Aorta (tissue), 5 donors: ENCODE measurements around the gene ATP6AP2. TPM values are rescaled to one million over a fixed set of nuclear protein-coding genes. Genes with fewer than 3 reads are reported as not detected.
A peak's percentile ranks its signal among the peaks of the same experiment; 100 is the strongest.

Source experiments
- ATAC-seq: fragments of 200-7000 bp; cut with Tn5 transposase; one replicate; pipeline ENCODE4 v1.9.1; 2022; ENCODE audit warnings: moderate library complexity; ENCODE audit not compliant: low FRiP score
- DNase-seq, 2 donors: peaks; one replicate each; pipeline ENCODE4 v3.0.0-alpha.2; 2020
- H3K27ac ChIP-seq, 2 donors: one replicate each; pipeline ENCODE4 v1.5.1; 2013; ENCODE audit warnings: low read length in 2 of 2, mild to moderate bottlenecking in 2 of 2, moderate library complexity in 2 of 2, control low read depth in 1 of 2, inconsistent platforms in 1 of 2, low read depth in 1 of 2
- H3K27me3 ChIP-seq, 2 donors: one replicate each; pipeline ENCODE4 v1.6.1; 2013; ENCODE audit warnings: control low read depth in 1 of 2, low read length in 1 of 2, mild to moderate bottlenecking in 1 of 2, moderate library complexity in 1 of 2; ENCODE audit not compliant: insufficient read depth in 2 of 2, control insufficient read depth in 1 of 2
- H3K36me3 ChIP-seq, 2 donors: one replicate each; pipeline ENCODE4 v1.6.1; 2013; ENCODE audit warnings: control low read depth in 1 of 2, low read length in 1 of 2, mild to moderate bottlenecking in 1 of 2; ENCODE audit not compliant: insufficient read depth in 2 of 2, control insufficient read depth in 1 of 2
- H3K4me1 ChIP-seq, 2 donors: one replicate each; pipeline ENCODE4 v1.6.1; 2013; ENCODE audit warnings: low read length in 2 of 2, control low read depth in 1 of 2, mild to moderate bottlenecking in 1 of 2, moderate library complexity in 1 of 2; ENCODE audit not compliant: insufficient read depth in 2 of 2, control insufficient read depth in 1 of 2
- H3K4me3 ChIP-seq, 2 donors: one replicate each; pipeline ENCODE4 v1.5.1; 2013; ENCODE audit warnings: low read length in 2 of 2, control low read depth in 1 of 2, mild to moderate bottlenecking in 1 of 2
- H3K9me3 ChIP-seq: one replicate; pipeline ENCODE4 v1.6.1; 2013; ENCODE audit warnings: mild to moderate bottlenecking, low read length; ENCODE audit not compliant: control insufficient read depth
- WGBS, 2 donors: extraction: QIAGEN DNeasy Blood & Tissue Kit; methylation state at CpG; one replicate each; pipeline ENCODE4 v1.1.7; 2013; 5-methylcytosine and 5-hydroxymethylcytosine counted together
- intact Hi-C, 2 donors: fragments of 100-400 bp; cut with DNase I; formaldehyde crosslinking; loops; one replicate each; pipeline versions ENCODE4 v1.14.2 to v1.15.0; 2022
- long read RNA-seq, 2 donors: library from polyadenylated mRNA; unstranded; transcript quantifications; one replicate each; pipeline ENCODE4 v2.0.0, GENCODE V29; 2020 to 2021
- polyA plus RNA-seq, 2 donors: library from polyadenylated mRNA; stranded (reverse); fragments of 200-250 nt; gene quantifications; one replicate each; pipeline ENCODE4 v1.2.3, GENCODE V29; 2013
- total RNA-seq, 2 donors: library from RNA; stranded (reverse); fragmentation: NEBNext Ultra II Directional; extraction: Animal tissue kit (Norgen Biotek cat#: 25700); gene quantifications; one replicate each; pipeline ENCODE4 v1.2.1, GENCODE V29; 2021
- donor health status: healthy with polysubstance abuse.
- donor health status: Bipolar disorder and iron deficiency.
- donor health status: DM: no; HTN: no; CAD: no.
- donor health status: DM: no; HTN: no; CAD: no.
- donor health status: DM: yes; HTN: yes; CAD: no.

Gene ATP6AP2, protein sequence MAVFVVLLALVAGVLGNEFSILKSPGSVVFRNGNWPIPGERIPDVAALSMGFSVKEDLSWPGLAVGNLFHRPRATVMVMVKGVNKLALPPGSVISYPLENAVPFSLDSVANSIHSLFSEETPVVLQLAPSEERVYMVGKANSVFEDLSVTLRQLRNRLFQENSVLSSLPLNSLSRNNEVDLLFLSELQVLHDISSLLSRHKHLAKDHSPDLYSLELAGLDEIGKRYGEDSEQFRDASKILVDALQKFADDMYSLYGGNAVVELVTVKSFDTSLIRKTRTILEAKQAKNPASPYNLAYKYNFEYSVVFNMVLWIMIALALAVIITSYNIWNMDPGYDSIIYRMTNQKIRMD
- total RNA-seq: 100 to 1,000 TPM; 117 to 127 TPM
- 100 to 1,000 TPM; 103 to 145 TPM for polyA plus RNA-seq
- long read RNA-seq, donor 1, transcript ATP6AP2-224 (8 exons, 1,929 nt): minor isoform, 10 of 994 reads
- long read RNA-seq, donor 1, transcript ATP6AP2-202 (7 exons, 1,093 nt): minor isoform, 15 of 994 reads
- long read RNA-seq, donor 1, transcript ATP6AP2-216 (9 exons, 2,027 nt): minor isoform, 10 of 994 reads
- long read RNA-seq, donor 1, transcript ATP6AP2-217 (9 exons, 2,337 nt): major isoform, 885 of 994 reads
- long read RNA-seq, donor 1, partial matches to known transcripts: 40 of 994 reads
- long read RNA-seq, donor 1, other reads (novel, unspliced or antisense): 16 of 994 reads
- long read RNA-seq, donor 2, transcript ATP6AP2-217 (9 exons, 2,337 nt): major isoform, 132 of 147 reads
- long read RNA-seq, donor 2, partial matches to known transcripts: 9 of 147 reads
- long read RNA-seq, donor 2, other reads (novel, unspliced or antisense): 4 of 147 reads

DNA sequence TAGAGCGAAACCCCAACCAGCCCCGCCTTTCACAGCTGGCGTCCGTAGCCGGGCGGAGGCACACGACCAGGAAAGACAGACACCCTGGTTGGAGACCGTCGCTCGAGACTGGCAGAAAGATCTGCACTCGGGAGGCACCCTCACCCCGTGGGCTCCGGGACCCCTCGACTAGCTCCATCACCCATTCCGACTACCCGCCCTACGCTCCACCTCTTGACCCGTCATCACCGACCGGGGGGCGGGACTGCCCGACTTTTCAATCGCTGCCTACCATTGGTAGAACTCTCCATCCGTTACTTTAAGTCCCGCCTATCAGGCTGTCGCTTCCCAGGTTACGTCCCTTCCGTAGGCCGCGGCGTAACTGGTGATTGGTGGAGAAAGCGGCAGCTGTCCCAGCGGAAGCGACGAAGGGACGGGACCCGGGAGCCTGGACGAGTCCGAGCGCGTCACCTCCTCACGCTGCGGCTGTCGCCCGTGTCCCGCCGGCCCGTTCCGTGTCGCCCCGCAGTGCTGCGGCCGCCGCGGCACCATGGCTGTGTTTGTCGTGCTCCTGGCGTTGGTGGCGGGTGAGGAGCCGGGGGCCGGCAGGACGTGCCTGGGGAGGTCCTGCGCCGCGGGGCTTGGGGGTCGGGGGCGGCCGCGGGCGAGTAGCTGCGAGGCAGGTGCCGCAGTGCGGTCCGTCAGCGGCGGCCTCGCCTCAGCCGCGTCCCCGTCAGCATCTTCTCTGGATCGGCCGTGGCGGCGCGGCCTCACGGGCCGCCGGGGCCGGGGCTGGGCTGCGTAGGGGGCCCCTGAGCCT is at the start of gene ATP6AP2:
Gene ATP6AP2 (plus strand): TSS at position 434 of the 799 bp plus-strand sequence. CDS start 96 bp downstream, at position 530.
- H3K4me3 ChIP-seq: peak within 1 kb of the TSS; percentile 53 to 79
- H3K27ac ChIP-seq: peak within 1 kb of the TSS; percentile 29 to 89
- H3K4me1 ChIP-seq: no peaks in the 10 kb centered on the region
- no peaks in the 10 kb centered on the region for H3K9me3 ChIP-seq
- H3K36me3 ChIP-seq: no peaks in the 10 kb centered on the region
- intact Hi-C loops: no loop called here
- 1 to 23% methylated on average over 69 to 89 of the region's 89 CpGs for WGBS, 2 donors
- ATAC-seq: peak; percentile 97
- H3K27me3 ChIP-seq: no peaks in the 10 kb centered on the region
- peak; percentile 94 to 96 for DNase-seq

DNA sequence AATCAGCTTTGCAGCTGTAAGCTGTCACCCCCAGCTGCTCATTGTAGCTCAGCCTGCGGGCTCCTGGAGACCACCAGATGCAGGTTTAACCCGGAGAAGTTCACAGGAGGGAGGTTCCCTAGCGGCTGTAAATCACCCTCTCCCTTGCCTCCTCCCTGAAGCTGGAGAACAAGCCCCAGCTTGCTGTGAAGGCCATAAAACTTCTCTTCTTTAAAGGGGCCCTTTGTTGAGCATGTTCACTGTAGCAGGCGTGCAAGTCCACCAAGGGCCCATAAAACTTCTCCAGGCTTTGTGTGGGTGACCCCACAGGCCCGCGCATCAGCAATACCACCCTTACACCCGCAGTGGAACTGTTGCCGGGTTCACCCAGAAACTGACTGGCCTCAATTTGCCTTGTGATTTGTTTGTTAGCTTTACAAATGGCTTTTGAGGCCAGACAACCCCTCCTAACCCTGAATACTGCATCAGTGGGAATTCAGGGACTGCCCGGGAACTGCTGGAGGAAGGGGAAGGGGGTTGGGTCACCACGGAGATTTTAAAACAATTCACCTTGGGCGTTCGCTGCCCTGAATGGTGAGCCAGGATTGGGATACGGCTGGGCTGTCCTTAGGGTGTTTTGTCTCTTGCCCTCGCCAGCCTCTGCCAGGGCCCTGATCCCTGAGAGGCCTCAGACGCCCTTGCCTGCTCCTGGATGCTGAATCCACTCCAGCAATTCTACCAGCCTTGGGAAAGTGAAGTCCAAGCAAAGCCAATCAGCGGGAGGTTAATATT is 49.5 kb upstream of the ATP6AP2 start:
- H3K27ac ChIP-seq: no peak overlapping the region
- no peak for ATAC-seq
- no peaks in the 10 kb centered on the region for H3K4me1 ChIP-seq
- H3K4me3 ChIP-seq: no peak overlapping the region
- WGBS, 2 donors: 61 to 64% methylated on average over 16 of the region's 16 CpGs
- no peaks in the 10 kb centered on the region for H3K36me3 ChIP-seq
- no peaks in the 10 kb centered on the region for H3K9me3 ChIP-seq
- no peaks in the 10 kb centered on the region for H3K27me3 ChIP-seq
- DNase-seq: no peak
- intact Hi-C loops: no loop called here

DNA sequence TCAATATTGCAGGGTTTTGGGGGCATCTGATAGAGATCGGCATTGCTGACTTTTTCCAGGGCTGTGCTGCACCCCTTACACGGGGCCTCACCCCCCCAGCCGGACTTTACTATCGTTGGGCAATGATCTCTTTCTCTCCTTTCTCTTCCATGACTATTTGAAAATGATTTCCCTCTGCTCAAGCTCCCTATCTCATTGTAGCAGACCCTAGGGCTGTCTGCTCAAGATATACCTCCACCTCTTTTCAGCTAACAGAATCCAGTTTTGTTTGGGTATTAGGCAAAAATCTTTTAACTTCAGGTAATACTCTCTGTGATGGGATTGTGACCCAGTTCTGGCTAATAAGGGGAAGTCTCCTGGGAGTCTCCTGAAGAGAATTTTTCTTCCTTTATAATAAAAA is 43.5 kb upstream of the ATP6AP2 start:
- Histone ChIP-seq H3K4me3 (no peak overlapping the region), H3K27ac (no peak overlapping the region), H3K9me3 (no peaks in the 10 kb centered on the region), H3K4me1 (no peaks in the 10 kb centered on the region), H3K27me3 (no peaks in the 10 kb centered on the region), H3K36me3 (no peaks in the 10 kb centered on the region)
- no peak for DNase-seq
- WGBS, 2 donors: 72 to 95% methylated on average over 4 of the region's 4 CpGs
- intact Hi-C loops: no loop called here
- ATAC-seq: no peak

DNA sequence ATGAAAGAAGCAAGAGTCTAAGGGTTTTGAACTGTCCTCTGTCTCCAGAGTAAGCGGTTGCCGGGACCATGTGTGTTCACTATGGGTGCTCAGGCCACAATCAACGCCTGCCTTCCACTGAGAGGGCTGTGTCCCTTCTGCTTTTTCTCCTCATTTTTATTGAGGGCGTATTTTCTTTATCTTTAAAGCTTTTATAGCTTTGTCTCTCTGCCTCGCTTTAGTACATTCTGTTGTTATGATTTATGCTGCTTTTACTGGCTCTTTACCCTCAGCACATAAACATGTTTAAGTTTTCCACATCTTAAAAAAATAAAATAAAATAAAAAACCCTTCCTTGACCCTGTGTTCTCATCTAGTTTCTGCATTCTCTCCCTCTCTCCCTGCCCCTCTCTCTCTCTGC is 42.4 kb upstream of the ATP6AP2 start:
- Histone ChIP-seq H3K9me3 (no peaks in the 10 kb centered on the region), H3K4me1 (no peaks in the 10 kb centered on the region), H3K4me3 (no peak overlapping the region), H3K27me3 (no peaks in the 10 kb centered on the region), H3K36me3 (no peaks in the 10 kb centered on the region), H3K27ac (no peak overlapping the region)
- ATAC-seq: no peak
- 71 to 89% methylated on average over 5 of the region's 5 CpGs for WGBS, 2 donors
- intact Hi-C loops: no loop called here
- DNase-seq: no peak

DNA sequence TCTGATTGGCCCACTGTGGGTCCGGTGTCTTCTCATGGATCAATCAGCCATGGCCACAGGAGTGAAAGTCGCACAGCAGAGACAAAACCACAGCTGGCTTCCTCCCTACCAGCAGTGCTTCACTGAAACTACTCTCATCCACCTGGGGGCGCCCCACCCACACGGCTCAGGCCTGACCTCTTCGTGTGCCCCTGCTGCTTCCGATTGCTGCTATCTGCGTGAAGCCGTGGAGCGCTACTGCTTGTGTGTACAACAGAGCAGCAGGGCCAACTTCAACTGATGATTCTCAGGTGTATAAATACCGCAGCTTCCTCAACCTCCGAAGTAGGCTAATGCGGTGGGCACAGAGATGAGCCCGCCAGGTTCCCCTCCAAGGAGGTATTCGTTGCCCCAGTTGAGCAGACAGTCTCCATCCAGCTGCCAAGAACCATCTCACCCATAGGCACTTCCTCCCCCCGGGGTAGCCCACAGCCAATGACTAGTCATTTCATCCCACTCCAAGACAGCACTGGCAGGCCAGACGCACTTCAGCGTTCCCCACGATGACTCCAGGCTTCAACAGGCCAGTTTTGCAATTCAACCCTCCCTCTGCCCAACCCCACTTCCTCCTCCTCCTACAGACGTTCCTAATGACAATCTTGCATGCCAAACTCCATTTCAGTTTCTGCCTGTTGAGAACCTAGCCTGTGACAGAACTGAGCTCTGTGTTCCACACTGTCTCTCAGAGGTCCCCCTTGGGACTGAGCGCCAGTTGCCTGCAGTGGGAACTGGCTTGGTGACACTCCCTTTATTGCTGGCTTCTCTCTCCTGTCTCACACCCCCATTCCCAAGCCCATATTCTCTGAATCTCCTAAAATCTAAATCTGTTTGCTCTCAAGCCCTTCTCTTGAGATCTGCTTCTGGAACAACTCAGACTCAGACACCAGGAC is 41.3 kb upstream of the ATP6AP2 start:
- Histone ChIP-seq H3K27me3 (no peaks in the 10 kb centered on the region), H3K36me3 (no peaks in the 10 kb centered on the region), H3K27ac (no peak overlapping the region), H3K4me1 (no peaks in the 10 kb centered on the region), H3K9me3 (no peaks in the 10 kb centered on the region), H3K4me3 (no peak overlapping the region)
- DNase-seq (peak in 1 of 2 donors; percentile 75), ATAC-seq (peak; percentile 57)
- 41 to 54% methylated on average over 20 of the region's 20 CpGs for WGBS, 2 donors
- intact Hi-C loops: loop anchor here in 1 of 2 donors (10.0 kb wide), 1 partner anchor 715 kb away; no protein-coding TSS in a partner anchor

DNA sequence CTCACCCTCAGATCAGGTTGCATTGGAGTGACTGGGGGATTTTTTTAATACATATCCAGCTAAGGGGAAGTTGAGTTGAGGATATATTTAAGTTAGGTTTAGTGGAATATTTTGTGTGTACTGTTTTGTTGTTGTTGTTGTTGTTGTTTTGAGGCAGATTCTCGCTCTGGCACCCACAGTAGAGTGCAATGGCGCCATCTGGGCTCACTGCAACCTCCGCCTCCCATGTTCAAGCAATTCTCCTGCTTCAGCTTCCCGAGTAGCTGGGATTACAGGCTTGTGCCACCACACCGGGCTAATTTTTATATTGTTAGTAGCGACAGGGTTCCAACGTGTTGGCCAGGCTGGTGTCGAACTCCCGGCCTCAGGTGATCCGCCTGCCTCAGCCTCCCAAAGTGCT is 38.6 kb upstream of the ATP6AP2 start:
- WGBS, 2 donors: 81 to 89% methylated on average over 10 of the region's 10 CpGs
- no peaks in the 10 kb centered on the region for H3K9me3 ChIP-seq
- H3K27me3 ChIP-seq: no peaks in the 10 kb centered on the region
- no peaks in the 10 kb centered on the region for H3K36me3 ChIP-seq
- DNase-seq (no peak), ATAC-seq (no peak)
- H3K4me1 ChIP-seq: no peaks in the 10 kb centered on the region
- no peak overlapping the region for H3K27ac ChIP-seq
- no peak overlapping the region for H3K4me3 ChIP-seq
- intact Hi-C loops: loop anchor here in 1 of 2 donors (10.0 kb wide), 1 partner anchor 713 kb away; no protein-coding TSS in a partner anchor

DNA sequence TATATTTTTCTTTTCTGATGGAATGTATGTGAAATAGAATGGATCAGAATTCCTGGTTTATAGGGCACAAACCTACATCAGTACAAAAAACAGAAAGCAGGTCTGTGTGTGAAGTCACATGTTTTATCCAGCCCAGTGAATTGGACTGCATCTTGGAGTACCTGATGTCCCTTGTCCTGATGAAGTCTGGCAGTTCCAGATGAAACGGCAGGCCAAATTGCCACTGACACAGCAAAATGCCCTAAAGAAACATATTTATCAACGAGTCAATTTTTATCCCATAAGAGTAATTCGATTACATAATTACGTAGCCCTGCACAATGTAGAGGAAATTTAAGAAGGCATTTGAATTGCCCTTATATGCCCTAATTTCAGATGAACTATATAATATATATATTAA is 37.8 kb upstream of the ATP6AP2 start:
- Histone ChIP-seq H3K4me3 (no peak overlapping the region), H3K27ac (no peak overlapping the region), H3K36me3 (no peaks in the 10 kb centered on the region), H3K4me1 (no peaks in the 10 kb centered on the region), H3K9me3 (no peaks in the 10 kb centered on the region), H3K27me3 (no peaks in the 10 kb centered on the region)
- intact Hi-C loops: loop anchor here in 1 of 2 donors (10.0 kb wide), 1 partner anchor 712 kb away; no protein-coding TSS in a partner anchor
- 77% methylated on average over 4 of the region's 4 CpGs for WGBS, 2 donors
- DNase-seq (no peak), ATAC-seq (no peak)
